Measurements from ENCODE around the gene CDX1. TPM values are rescaled to one million over a fixed set of nuclear protein-coding genes. Genes with fewer than 3 reads are reported as not detected.

Gene CDX1
- total RNA-seq, 1 donor from 2014 or later: not detected

- ATAC-seq (no peak), DNase-seq (no peak)
- H3K36me3 ChIP-seq: no peaks in the 10 kb centered on the region
- peaks cover 37% of the 10 kb centered on the region for H3K27me3 ChIP-seq (ENCODE audit: low read depth)
- H3K9me3 ChIP-seq: no peaks in the 10 kb centered on the region
- no peak overlapping the region for H3K27ac ChIP-seq
- no peak overlapping the region for H3K4me3 ChIP-seq
- intact Hi-C loops (cut with DNase I): no loop called here
- no peaks in the 10 kb centered on the region for H3K4me1 ChIP-seq
- TF ChIP-seq, protein P1, sequence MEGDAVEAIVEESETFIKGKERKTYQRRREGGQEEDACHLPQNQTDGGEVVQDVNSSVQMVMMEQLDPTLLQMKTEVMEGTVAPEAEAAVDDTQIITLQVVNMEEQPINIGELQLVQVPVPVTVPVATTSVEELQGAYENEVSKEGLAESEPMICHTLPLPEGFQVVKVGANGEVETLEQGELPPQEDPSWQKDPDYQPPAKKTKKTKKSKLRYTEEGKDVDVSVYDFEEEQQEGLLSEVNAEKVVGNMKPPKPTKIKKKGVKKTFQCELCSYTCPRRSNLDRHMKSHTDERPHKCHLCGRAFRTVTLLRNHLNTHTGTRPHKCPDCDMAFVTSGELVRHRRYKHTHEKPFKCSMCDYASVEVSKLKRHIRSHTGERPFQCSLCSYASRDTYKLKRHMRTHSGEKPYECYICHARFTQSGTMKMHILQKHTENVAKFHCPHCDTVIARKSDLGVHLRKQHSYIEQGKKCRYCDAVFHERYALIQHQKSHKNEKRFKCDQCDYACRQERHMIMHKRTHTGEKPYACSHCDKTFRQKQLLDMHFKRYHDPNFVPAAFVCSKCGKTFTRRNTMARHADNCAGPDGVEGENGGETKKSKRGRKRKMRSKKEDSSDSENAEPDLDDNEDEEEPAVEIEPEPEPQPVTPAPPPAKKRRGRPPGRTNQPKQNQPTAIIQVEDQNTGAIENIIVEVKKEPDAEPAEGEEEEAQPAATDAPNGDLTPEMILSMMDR (IDR thresholded peaks at IDR 0.05): no peak
Measured at GRCh38 chr5:150190987-150191386, 24.4 kb downstream of the CDX1 start.

DNA sequence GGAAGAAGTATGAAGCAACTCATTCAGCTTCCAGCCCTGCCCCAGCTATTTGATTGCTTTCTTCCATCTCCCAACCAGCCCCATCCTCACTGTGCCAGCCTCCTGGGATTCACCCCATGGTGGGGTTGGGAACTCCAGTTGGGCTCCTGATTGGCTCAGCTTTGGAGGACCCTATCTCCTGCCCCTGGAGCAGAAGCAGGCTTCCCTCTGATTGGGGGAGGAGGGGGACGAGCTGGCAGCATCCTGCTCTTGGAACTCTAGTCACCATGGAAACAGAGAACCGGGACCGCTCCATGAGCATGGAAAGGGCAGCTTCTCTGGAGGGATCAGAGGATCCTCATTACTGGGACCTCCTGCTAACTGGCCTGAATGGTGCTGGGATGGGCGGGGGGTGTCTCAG lies 25.9 kb downstream of the CDX1 start:
- TF ChIP-seq, protein P1 (IDR thresholded peaks at IDR 0.05): no peak
- intact Hi-C loops (cut with DNase I): no loop called here
- ATAC-seq: no peak
- H3K4me3 ChIP-seq: no peak overlapping the region
- no peaks in the 10 kb centered on the region for H3K9me3 ChIP-seq
- DNase-seq: no peak
- H3K4me1 ChIP-seq: no peaks in the 10 kb centered on the region
- no peak overlapping the region for H3K27ac ChIP-seq
- no peaks in the 10 kb centered on the region for H3K36me3 ChIP-seq
- peaks cover 37% of the 10 kb centered on the region for H3K27me3 ChIP-seq (ENCODE audit: low read depth)

GRCh38 chr5:150195736-150196485 lies 29.3 kb downstream of the CDX1 start:
- no peaks in the 10 kb centered on the region for H3K9me3 ChIP-seq
- no peak overlapping the region for H3K4me3 ChIP-seq
- no peaks in the 10 kb centered on the region for H3K36me3 ChIP-seq
- TF ChIP-seq, protein P1 (IDR thresholded peaks at IDR 0.05): no peak
- intact Hi-C loops (cut with DNase I): no loop called here
- no peak overlapping the region for H3K27ac ChIP-seq
- no peaks in the 10 kb centered on the region for H3K4me1 ChIP-seq
- DNase-seq (no peak), ATAC-seq (no peak)
- peaks cover 13% of the 10 kb centered on the region for H3K27me3 ChIP-seq (ENCODE audit: low read depth)

GRCh38 chr5:150196514-150196913 lies 29.9 kb downstream of the CDX1 start:
- H3K27me3 ChIP-seq (ENCODE audit: low read depth): peaks cover 11% of the 10 kb centered on the region
- no peaks in the 10 kb centered on the region for H3K36me3 ChIP-seq
- ATAC-seq: no peak
- TF ChIP-seq, protein P1 (IDR thresholded peaks at IDR 0.05): no peak
- no peak overlapping the region for H3K27ac ChIP-seq
- no peak for DNase-seq
- no peaks in the 10 kb centered on the region for H3K9me3 ChIP-seq
- no peak overlapping the region for H3K4me3 ChIP-seq
- intact Hi-C loops (cut with DNase I): no loop called here
- no peaks in the 10 kb centered on the region for H3K4me1 ChIP-seq

DNA sequence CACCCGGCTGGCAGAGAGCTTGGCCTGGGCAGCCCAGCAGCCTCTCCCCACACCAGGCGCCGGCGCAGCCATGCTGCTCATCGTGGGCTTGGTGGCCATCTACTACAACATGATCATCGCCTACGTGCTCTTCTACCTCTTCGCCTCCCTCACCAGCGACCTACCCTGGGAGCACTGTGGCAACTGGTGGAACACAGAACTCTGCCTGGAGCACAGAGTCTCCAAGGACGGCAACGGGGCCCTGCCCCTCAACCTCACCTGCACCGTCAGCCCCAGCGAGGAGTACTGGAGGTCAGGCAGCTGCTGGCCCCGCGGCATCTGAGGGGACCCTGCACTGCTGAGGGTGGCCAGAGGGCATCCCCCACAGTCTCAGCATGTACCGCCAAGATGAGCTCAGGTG lies 30.4 kb downstream of the CDX1 start:
- Histone ChIP-seq H3K27ac (no peak overlapping the region), H3K9me3 (no peaks in the 10 kb centered on the region), H3K36me3 (no peaks in the 10 kb centered on the region), H3K27me3 (ENCODE audit: low read depth) (peaks cover 8% of the 10 kb centered on the region), H3K4me3 (no peak overlapping the region), H3K4me1 (no peaks in the 10 kb centered on the region)
- ATAC-seq (no peak), DNase-seq (no peak)
- intact Hi-C loops (cut with DNase I): no loop called here
- TF ChIP-seq, protein P1 (IDR thresholded peaks at IDR 0.05): no peak

Data from lower lobe of right lung (tissue), 2 donors.